ENCODE data around the gene ZBTB7C. TPM values are rescaled to one million over a fixed set of nuclear protein-coding genes. Genes with fewer than 3 reads are reported as not detected.

Gene ZBTB7C
- total and polyA plus RNA-seq, 10 of the 15 experiments (the other 5 are each of a cell fraction or from before 2014, with no cell fraction given): under 0.01 to 0.08 (median 0.01) TPM; not detected in 7

- Histone ChIP-seq H3K9me3 (replicated peaks; ENCODE audit: control insufficient read depth, insufficient read depth, low read length) (no peaks in the 10 kb centered on the region), H3K4me2 (ENCODE audit: control insufficient read depth, insufficient read depth) (no peak overlapping the region), H3K4me1 (ENCODE audit: control insufficient read depth, insufficient read depth, low read length) (no peaks in the 10 kb centered on the region), H3K9ac (ENCODE audit: control insufficient read depth, insufficient read depth, low read length) (no peak overlapping the region), H3K4me3 (no peak overlapping the region), H3K79me2 (ENCODE audit: control insufficient read depth, insufficient read depth, low read length) (no peaks in the 10 kb centered on the region), H4K20me1 (ENCODE audit: control insufficient read depth, insufficient read depth) (no peaks in the 10 kb centered on the region), H3K36me3 (ENCODE audit: control insufficient read depth in 2 of 2, insufficient read depth in 2 of 2, low read length in 1 of 2) (no peaks in the 10 kb centered on the region), H3K27ac (ENCODE audit: control insufficient read depth, insufficient read depth) (no peak overlapping the region), H3K27me3 (replicated peaks in 1 of 2; ENCODE audit: control insufficient read depth in 2 of 2, insufficient read depth in 2 of 2, low read length in 1 of 2) (peaks cover 0 to 5% of the 10 kb centered on the region in 2 experiments), H2AFZ (ENCODE audit: control insufficient read depth, low read depth, low read length) (no peak overlapping the region)
- TF ChIP-seq POLR2AphosphoS2 (IDR thresholded peaks at IDR 0.05; ENCODE audit: low read depth, low read length) (no peak), CREM (IDR thresholded peaks at IDR 0.05; ENCODE audit: low read depth) (no peak)
- no peak for DNase-seq (ENCODE audit: low read depth, low spot score)
- POLR2A ChIA-PET: interaction anchor here (0.6 kb wide), 1 partner anchor 235 kb away, joined by 3 read pairs; no protein-coding TSS in a partner anchor
- no peak for FAIRE-seq
- no TSS peak for BruUV-seq (replicated peaks)
- ATAC-seq: no peak
- intact Hi-C loops (cut with micrococcal nuclease; ENCODE audit: unreplicated experiment) (no loop called here), in situ Hi-C loops (cut with MboI) (no loop called here)
- RAD21 ChIA-PET (ENCODE audit: unreplicated experiment): no interaction called here
- SMC1A ChIA-PET (ENCODE audit: uncharacterized antibody, unreplicated experiment): no interaction called here
- 36% methylated on average over 6 of the region's 6 CpGs for WGBS (ENCODE audit: insufficient coverage, insufficient replicate concordance, low lambda C conversion rate, missing lambda C conversion rate)
- CTCF ChIA-PET: no interaction called here
These were observed 98.8 kb downstream of the ZBTB7C start for GRCh38 chr18:48310353-48310752.

GRCh38 chr18:48308755-48309575, 100.2 kb downstream of the ZBTB7C start:
- Histone ChIP-seq H3K79me2 (ENCODE audit: control insufficient read depth, insufficient read depth, low read length) (no peaks in the 10 kb centered on the region), H3K9me3 (replicated peaks; ENCODE audit: control insufficient read depth, insufficient read depth, low read length) (no peaks in the 10 kb centered on the region), H3K27ac (ENCODE audit: control insufficient read depth, insufficient read depth) (no peak overlapping the region), H3K4me1 (ENCODE audit: control insufficient read depth, insufficient read depth, low read length) (no peaks in the 10 kb centered on the region), H3K4me2 (ENCODE audit: control insufficient read depth, insufficient read depth) (no peak overlapping the region), H3K9ac (ENCODE audit: control insufficient read depth, insufficient read depth, low read length) (no peak overlapping the region), H3K27me3 (replicated peaks in 1 of 2; ENCODE audit: control insufficient read depth in 2 of 2, insufficient read depth in 2 of 2, low read length in 1 of 2) (no peaks in the 10 kb centered on the region; a peak in 3 of 4 replicates), H4K20me1 (ENCODE audit: control insufficient read depth, insufficient read depth) (no peaks in the 10 kb centered on the region), H3K36me3 (ENCODE audit: control insufficient read depth in 2 of 2, insufficient read depth in 2 of 2, low read length in 1 of 2) (no peaks in the 10 kb centered on the region), H2AFZ (ENCODE audit: control insufficient read depth, low read depth, low read length) (no peak overlapping the region), H3K4me3 (no peak overlapping the region)
- ChIA-PET RAD21 (ENCODE audit: unreplicated experiment) (no interaction called here), POLR2A (no interaction called here), SMC1A (ENCODE audit: uncharacterized antibody, unreplicated experiment) (no interaction called here), CTCF (no interaction called here)
- ATAC-seq (no peak), DNase-seq (ENCODE audit: low read depth, low spot score) (no peak), FAIRE-seq (no peak)
- BruUV-seq (replicated peaks): no TSS peak
- TF ChIP-seq ZNF622 (IDR thresholded peaks at IDR 0.05) (no peak), SP1 (IDR thresholded peaks at IDR 0.05; ENCODE audit: low read depth, low read length) (no peak), MEF2B (IDR thresholded peaks at IDR 0.05; ENCODE audit: partially characterized antibody, poor library complexity, severe bottlenecking) (no peak), MYB (IDR thresholded peaks at IDR 0.05; ENCODE audit: borderline replicate concordance, low read depth, low read length) (no peak)
- TF ChIP-seq, protein P1, sequence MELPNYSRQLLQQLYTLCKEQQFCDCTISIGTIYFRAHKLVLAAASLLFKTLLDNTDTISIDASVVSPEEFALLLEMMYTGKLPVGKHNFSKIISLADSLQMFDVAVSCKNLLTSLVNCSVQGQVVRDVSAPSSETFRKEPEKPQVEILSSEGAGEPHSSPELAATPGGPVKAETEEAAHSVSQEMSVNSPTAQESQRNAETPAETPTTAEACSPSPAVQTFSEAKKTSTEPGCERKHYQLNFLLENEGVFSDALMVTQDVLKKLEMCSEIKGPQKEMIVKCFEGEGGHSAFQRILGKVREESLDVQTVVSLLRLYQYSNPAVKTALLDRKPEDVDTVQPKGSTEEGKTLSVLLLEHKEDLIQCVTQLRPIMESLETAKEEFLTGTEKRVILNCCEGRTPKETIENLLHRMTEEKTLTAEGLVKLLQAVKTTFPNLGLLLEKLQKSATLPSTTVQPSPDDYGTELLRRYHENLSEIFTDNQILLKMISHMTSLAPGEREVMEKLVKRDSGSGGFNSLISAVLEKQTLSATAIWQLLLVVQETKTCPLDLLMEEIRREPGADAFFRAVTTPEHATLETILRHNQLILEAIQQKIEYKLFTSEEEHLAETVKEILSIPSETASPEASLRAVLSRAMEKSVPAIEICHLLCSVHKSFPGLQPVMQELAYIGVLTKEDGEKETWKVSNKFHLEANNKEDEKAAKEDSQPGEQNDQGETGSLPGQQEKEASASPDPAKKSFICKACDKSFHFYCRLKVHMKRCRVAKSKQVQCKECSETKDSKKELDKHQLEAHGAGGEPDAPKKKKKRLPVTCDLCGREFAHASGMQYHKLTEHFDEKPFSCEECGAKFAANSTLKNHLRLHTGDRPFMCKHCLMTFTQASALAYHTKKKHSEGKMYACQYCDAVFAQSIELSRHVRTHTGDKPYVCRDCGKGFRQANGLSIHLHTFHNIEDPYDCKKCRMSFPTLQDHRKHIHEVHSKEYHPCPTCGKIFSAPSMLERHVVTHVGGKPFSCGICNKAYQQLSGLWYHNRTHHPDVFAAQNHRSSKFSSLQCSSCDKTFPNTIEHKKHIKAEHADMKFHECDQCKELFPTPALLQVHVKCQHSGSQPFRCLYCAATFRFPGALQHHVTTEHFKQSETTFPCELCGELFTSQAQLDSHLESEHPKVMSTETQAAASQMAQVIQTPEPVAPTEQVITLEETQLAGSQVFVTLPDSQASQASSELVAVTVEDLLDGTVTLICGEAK (IDR thresholded peaks at IDR 0.05; ENCODE audit: borderline replicate concordance): no peak
- in situ Hi-C loops (cut with MboI): no loop called here
- intact Hi-C loops (cut with micrococcal nuclease; ENCODE audit: unreplicated experiment): no loop called here
- WGBS (ENCODE audit: insufficient coverage, insufficient replicate concordance, low lambda C conversion rate, missing lambda C conversion rate): 44% methylated on average over 7 of the region's 7 CpGs

Data from GM12878 (cell line).